RWPE2 (cell line): Measurements from ENCODE around the gene RBBP8NL.
A peak's percentile ranks its signal among the peaks of the same experiment; 100 is the strongest.

Source experiments
- ATAC-seq: fragments of 200-7000 bp; cut with Tn5 transposase; 3 replicates; pipeline ENCODE4 v1.9.1; 2021; ENCODE audit warnings: low read depth
- DNase-seq: peaks from one replicate; pipeline ENCODE4 v3.0.0-alpha.2; 2020; ENCODE audit warnings: low spot score
- H3K27ac ChIP-seq: fragments of 450-650 bp; 2 replicates; pipeline ENCODE4 v1.5.1; 2017; ENCODE audit warnings: mild to moderate bottlenecking; ENCODE audit not compliant: poor library complexity, severe bottlenecking
- H3K27me3 ChIP-seq: fragments of 250-450 bp; sonication (Bioruptor Pico); 2 replicates; pipeline ENCODE4 v1.5.1; 2021; ENCODE audit warnings: mild to moderate bottlenecking, moderate library complexity; ENCODE audit not compliant: insufficient read depth, poor library complexity, severe bottlenecking
- H3K36me3 ChIP-seq: fragments of 250-450 bp; sonication (Bioruptor Pico); 2 replicates; pipeline ENCODE4 v1.5.1; 2020; ENCODE audit warnings: low read depth, mild to moderate bottlenecking, moderate library complexity
- H3K4me1 ChIP-seq: fragments of 250-450 bp; sonication (Bioruptor Pico); 2 replicates; pipeline ENCODE4 v1.5.1; 2021; ENCODE audit warnings: mild to moderate bottlenecking, moderate library complexity; ENCODE audit not compliant: insufficient read depth, poor library complexity, severe bottlenecking
- H3K4me3 ChIP-seq: fragments of 250-450 bp; sonication (Bioruptor Pico); 2 replicates; pipeline ENCODE4 v1.5.1; 2021; ENCODE audit warnings: mild to moderate bottlenecking, moderate library complexity; ENCODE audit not compliant: severe bottlenecking
- H3K9me3 ChIP-seq: fragments of 250-450 bp; sonication (Bioruptor Pico); 2 replicates; pipeline ENCODE4 v1.5.1; 2021; ENCODE audit warnings: mild to moderate bottlenecking, moderate library complexity; ENCODE audit not compliant: severe bottlenecking
- CTCF ChIP-seq: fragments of 450-650 bp; IDR thresholded peaks from one replicate; pipeline ENCODE4 v1.5.1; 2017; ENCODE audit warnings: mild to moderate bottlenecking, moderate library complexity; ENCODE audit not compliant: poor library complexity, severe bottlenecking

Gene RBBP8NL

GRCh38 chr20:62474604-62475026 is 47.3 kb upstream of the RBBP8NL start:
- H3K4me1 ChIP-seq, result no peaks in the 10 kb centered on the region
- ATAC-seq (no peak), DNase-seq (no peak)
- peaks cover 90% of the 10 kb centered on the region for H3K27me3 ChIP-seq
- no peaks in the 10 kb centered on the region for H3K9me3 ChIP-seq
- H3K27ac ChIP-seq, result no peak overlapping the region
- no peaks in the 10 kb centered on the region for H3K36me3 ChIP-seq
- no peak overlapping the region for H3K4me3 ChIP-seq
- no peak for TF ChIP-seq CTCF

DNA sequence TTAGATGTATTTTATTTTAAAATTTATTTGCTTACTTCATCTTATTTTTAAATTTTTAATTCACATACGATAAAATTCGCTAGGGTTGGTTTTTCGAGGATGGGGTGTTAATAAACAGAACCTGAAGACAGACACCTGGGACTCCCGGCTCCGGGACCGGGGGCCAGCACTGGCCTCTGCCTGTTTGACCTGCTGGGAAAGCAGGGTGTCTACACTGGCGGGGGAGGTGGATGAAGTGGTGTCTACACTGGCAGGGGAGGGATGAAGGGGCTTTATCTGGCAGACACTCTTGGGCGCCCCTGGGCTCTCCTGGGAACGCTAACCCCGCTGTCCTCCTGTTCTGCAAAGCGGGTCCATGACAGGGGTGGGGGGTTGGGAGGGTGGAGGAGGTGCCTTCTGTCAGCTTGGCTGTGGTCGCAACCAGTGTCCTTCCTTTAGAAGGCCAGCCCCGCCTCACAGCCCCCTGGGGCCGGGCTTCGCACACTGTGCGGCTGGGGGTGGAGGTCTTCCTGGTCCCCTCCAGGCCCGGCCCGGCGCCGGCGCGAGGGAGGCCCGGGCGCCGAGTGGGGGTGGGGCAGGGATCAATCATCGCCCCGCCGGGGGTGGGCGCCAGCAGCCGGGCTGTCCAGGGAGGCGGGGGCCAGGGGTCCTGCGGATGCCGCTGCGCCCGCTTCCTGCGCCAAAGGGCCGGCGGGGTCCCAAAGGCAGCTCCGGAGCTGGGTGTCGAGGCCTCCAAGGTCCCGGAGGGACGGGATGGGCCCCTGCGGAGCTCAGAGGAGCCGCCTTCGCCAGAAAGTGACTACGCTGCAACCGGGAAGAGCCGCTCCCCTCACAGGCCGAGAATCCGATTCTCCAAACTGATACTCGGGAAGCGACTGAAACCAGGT is 46.6 kb upstream of the RBBP8NL start:
- Histone ChIP-seq H3K4me3 (no peak overlapping the region), H3K4me1 (no peaks in the 10 kb centered on the region), H3K27me3 (peaks cover 90% of the 10 kb centered on the region), H3K27ac (no peak overlapping the region), H3K36me3 (no peaks in the 10 kb centered on the region), H3K9me3 (no peaks in the 10 kb centered on the region)
- TF ChIP-seq CTCF, result no peak
- ATAC-seq (no peak), DNase-seq (peak; percentile 83)

DNA sequence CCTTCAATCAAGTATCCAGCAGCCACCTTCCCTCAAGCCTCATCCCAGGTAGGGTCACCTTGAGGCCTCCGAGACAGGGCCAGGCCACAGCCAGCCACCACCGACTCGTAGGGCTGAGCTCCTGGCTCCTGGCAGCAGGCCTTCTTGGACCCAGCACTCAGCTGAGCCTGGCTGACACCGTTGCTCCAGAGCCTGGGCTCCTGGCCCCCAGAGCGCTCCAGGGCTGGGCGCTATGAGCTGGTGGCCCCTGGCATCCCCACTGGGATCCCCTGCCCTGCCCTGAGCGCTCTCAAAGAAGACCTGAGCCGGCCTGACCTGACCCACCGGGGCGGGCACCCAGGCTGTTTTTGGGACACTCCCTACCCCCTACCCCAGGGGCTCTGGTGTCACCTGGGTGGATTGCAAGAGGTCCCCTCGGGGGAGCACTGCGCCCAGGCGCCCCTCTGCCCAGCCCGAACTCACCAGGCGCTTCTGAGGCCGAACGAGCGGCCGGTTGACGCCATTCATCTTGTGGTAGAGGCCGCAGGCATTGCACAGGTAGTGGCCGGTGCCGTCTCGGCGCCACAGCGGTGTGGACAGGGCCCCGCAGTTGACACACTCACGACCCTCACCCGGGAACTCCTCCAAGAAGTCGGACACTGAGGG is 45.7 kb upstream of the RBBP8NL start:
- Histone ChIP-seq H3K27me3 (peaks cover 90% of the 10 kb centered on the region), H3K9me3 (no peaks in the 10 kb centered on the region), H3K4me3 (no peak overlapping the region), H3K27ac (no peak overlapping the region), H3K4me1 (no peaks in the 10 kb centered on the region), H3K36me3 (no peaks in the 10 kb centered on the region)
- no peak for ATAC-seq
- peak; percentile 86 for DNase-seq
- TF ChIP-seq CTCF, result no peak

- no peak overlapping the region for H3K27ac ChIP-seq
- DNase-seq, result peak; percentile 80
- H3K4me3 ChIP-seq, result no peak overlapping the region
- H3K36me3 ChIP-seq, result no peaks in the 10 kb centered on the region
- no peak for TF ChIP-seq CTCF
- no peak for ATAC-seq
- peaks cover 86% of the 10 kb centered on the region for H3K27me3 ChIP-seq
- H3K4me1 ChIP-seq, result no peaks in the 10 kb centered on the region
- H3K9me3 ChIP-seq, result no peaks in the 10 kb centered on the region
Measured at GRCh38 chr20:62472138-62472940, 45.0 kb upstream of the RBBP8NL start.
